ENCODE results near the gene PATZ1.

DNA sequence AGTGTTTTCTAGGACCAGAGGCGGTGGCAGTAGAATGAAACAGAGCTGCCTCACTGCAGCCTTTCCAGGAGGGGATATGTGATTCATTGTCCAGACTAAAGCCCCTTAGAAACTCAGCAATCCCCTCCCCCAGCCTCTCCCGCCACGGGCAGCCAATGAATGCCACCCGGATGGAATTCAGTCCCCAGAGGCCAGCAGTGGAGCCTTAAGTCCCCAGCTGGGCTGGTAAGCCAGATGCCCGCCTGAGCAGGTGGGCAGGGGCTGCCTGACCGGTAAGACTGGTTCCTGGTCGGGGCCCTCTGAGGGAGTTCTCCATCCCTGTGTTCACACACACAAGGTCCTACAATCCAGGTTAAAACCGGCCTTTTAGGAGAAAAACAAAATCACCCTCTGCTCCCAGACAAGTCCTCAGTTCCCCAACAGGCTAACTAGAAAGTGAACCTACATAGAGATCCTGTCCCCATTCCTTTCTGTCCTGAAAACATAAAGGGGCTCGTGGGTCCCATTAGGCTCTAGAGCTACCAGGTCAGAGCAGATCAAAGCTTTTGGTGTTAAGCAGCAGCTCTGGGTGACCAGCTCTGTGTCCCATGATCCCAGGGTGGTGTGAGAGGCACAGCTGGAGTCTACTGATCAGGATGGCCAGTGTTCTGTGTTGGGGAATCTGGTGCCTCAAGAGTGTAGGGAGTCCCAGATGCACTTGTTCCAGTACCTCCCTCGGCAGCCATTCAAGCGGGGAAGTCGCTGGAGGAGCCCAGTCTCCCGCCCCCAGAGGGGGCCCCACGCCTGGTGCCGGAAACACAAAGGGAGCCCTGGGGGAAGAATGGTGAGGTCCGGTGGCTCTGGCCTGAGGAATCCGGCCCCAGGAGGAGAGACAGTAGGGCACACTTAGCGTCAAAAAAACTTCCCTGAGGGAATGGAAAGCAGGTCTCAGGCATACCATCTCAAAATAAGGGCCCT, 2.6 kb downstream of the PATZ1 start:
- TF ChIP-seq PATZ1 (CRISPR knock-in tag; IDR thresholded peaks at IDR 0.05; ENCODE audit: borderline replicate concordance), result no peak
- TF ChIP-seq, protein P1, sequence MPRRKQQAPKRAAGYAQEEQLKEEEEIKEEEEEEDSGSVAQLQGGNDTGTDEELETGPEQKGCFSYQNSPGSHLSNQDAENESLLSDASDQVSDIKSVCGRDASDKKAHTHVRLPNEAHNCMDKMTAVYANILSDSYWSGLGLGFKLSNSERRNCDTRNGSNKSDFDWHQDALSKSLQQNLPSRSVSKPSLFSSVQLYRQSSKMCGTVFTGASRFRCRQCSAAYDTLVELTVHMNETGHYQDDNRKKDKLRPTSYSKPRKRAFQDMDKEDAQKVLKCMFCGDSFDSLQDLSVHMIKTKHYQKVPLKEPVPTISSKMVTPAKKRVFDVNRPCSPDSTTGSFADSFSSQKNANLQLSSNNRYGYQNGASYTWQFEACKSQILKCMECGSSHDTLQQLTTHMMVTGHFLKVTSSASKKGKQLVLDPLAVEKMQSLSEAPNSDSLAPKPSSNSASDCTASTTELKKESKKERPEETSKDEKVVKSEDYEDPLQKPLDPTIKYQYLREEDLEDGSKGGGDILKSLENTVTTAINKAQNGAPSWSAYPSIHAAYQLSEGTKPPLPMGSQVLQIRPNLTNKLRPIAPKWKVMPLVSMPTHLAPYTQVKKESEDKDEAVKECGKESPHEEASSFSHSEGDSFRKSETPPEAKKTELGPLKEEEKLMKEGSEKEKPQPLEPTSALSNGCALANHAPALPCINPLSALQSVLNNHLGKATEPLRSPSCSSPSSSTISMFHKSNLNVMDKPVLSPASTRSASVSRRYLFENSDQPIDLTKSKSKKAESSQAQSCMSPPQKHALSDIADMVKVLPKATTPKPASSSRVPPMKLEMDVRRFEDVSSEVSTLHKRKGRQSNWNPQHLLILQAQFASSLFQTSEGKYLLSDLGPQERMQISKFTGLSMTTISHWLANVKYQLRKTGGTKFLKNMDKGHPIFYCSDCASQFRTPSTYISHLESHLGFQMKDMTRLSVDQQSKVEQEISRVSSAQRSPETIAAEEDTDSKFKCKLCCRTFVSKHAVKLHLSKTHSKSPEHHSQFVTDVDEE (CRISPR knock-in tag; IDR thresholded peaks at IDR 0.05), result no peak
- TF ChIP-seq, protein P2, sequence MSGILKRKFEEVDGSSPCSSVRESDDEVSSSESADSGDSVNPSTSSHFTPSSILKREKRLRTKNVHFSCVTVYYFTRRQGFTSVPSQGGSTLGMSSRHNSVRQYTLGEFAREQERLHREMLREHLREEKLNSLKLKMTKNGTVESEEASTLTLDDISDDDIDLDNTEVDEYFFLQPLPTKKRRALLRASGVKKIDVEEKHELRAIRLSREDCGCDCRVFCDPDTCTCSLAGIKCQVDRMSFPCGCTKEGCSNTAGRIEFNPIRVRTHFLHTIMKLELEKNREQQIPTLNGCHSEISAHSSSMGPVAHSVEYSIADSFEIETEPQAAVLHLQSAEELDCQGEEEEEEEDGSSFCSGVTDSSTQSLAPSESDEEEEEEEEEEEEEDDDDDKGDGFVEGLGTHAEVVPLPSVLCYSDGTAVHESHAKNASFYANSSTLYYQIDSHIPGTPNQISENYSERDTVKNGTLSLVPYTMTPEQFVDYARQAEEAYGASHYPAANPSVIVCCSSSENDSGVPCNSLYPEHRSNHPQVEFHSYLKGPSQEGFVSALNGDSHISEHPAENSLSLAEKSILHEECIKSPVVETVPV (CRISPR knock-in tag; IDR thresholded peaks at IDR 0.05), result no peak
- no peak for TF ChIP-seq TOX (CRISPR knock-in tag; IDR thresholded peaks at IDR 0.05; ENCODE audit: borderline replicate concordance)
- TF ChIP-seq, protein P3, sequence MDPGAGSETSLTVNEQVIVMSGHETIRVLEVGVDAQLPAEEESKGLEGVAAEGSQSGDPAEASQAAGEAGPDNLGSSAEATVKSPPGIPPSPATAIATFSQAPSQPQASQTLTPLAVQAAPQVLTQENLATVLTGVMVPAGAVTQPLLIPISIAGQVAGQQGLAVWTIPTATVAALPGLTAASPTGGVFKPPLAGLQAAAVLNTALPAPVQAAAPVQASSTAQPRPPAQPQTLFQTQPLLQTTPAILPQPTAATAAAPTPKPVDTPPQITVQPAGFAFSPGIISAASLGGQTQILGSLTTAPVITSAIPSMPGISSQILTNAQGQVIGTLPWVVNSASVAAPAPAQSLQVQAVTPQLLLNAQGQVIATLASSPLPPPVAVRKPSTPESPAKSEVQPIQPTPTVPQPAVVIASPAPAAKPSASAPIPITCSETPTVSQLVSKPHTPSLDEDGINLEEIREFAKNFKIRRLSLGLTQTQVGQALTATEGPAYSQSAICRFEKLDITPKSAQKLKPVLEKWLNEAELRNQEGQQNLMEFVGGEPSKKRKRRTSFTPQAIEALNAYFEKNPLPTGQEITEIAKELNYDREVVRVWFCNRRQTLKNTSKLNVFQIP (CRISPR knock-in tag; IDR thresholded peaks at IDR 0.05; ENCODE audit: borderline replicate concordance, low read depth), result no peak
- no peak for TF ChIP-seq RARB (CRISPR knock-in tag; IDR thresholded peaks at IDR 0.05)
- no peak for TF ChIP-seq PPARA (CRISPR knock-in tag; IDR thresholded peaks at IDR 0.05; ENCODE audit: borderline replicate concordance)
- no peak for TF ChIP-seq ARNTL (CRISPR knock-in tag; IDR thresholded peaks at IDR 0.05; ENCODE audit: borderline replicate concordance, low read depth)
